Neural cell (in vitro differentiated cells): ENCODE results near the gene PTPRD. TPM values are rescaled to one million over a fixed set of nuclear protein-coding genes. Genes with fewer than 3 reads are reported as not detected.

Experiments used
- H2AFZ ChIP-seq: fragments of 200-600, 300-800 bp; sonication (generic), shearing (Covaris generic); 2 replicates; pipeline ENCODE4 v1.6.0; 2014; ENCODE audit warnings: low read depth, mild to moderate bottlenecking, antibody characterized with exemption, low read length, moderate library complexity
- H3F3A ChIP-seq: fragments of 200-600 bp; shearing (Covaris generic); 2 replicates; pipeline ENCODE4 v1.6.1; 2016; ENCODE audit warnings: mild to moderate bottlenecking, moderate library complexity, mixed read lengths, antibody characterized with exemption, low read length; ENCODE audit not compliant: insufficient read depth, poor library complexity, severe bottlenecking
- H3K27ac ChIP-seq: fragments of 200-600, 300-800 bp; sonication (generic), shearing (Covaris generic); 2 replicates; pipeline ENCODE4 v1.5.1; 2014; ENCODE audit warnings: mild to moderate bottlenecking, low read length, moderate library complexity
- H3K27me3 ChIP-seq: fragments of 300-800, 200-600 bp; sonication (generic), shearing (Covaris generic); 2 replicates; pipeline ENCODE4 v1.6.0; 2014; ENCODE audit warnings: mild to moderate bottlenecking, low read depth, low read length, moderate library complexity; ENCODE audit not compliant: insufficient read depth
- H3K36me3 ChIP-seq: fragments of 300-800, 200-600 bp; sonication (generic), shearing (Covaris generic); 2 replicates; pipeline ENCODE4 v1.5.1; 2014; ENCODE audit warnings: mild to moderate bottlenecking, antibody characterized with exemption, low read length, moderate library complexity; ENCODE audit not compliant: insufficient read depth
- H3K4me2 ChIP-seq: fragments of 300-800, 200-600 bp; sonication (generic), shearing (Covaris generic); 2 replicates; pipeline ENCODE4 v1.6.0; 2014; ENCODE audit warnings: mild to moderate bottlenecking, low read length
- H3K4me3 ChIP-seq: fragments of 300-800, 200-600 bp; sonication (generic), shearing (Covaris generic); 2 replicates; pipeline ENCODE4 v1.5.1; 2014; ENCODE audit warnings: mild to moderate bottlenecking, low read length, moderate library complexity
- H3K79me2 ChIP-seq: fragments of 200-600 bp; shearing (Covaris generic); replicated peaks from 2 replicates; pipeline ENCODE4 v1.6.0; 2014; ENCODE audit warnings: mild to moderate bottlenecking, low read length, moderate library complexity; ENCODE audit not compliant: insufficient read depth
- H3K9ac ChIP-seq: fragments of 300-800, 200-600 bp; sonication (generic), shearing (Covaris generic); 2 replicates; pipeline ENCODE4 v1.6.1; 2016; ENCODE audit warnings: mild to moderate bottlenecking, low read length, mixed read lengths
- H3K9me2 ChIP-seq: fragments of 200-600 bp; shearing (Covaris generic); 2 replicates; pipeline ENCODE4 v1.6.1; 2016; ENCODE audit warnings: mild to moderate bottlenecking, low read length, mixed read lengths; ENCODE audit not compliant: insufficient read depth
- H3K9me3 ChIP-seq: fragments of 200-600, 300-800 bp; sonication (generic), shearing (Covaris generic); 2 replicates; pipeline ENCODE4 v1.6.1; 2016; ENCODE audit warnings: mild to moderate bottlenecking, mixed run types, low read length, moderate library complexity, mixed read lengths
- H4K20me1 ChIP-seq: fragments of 200-600 bp; shearing (Covaris generic); 2 replicates; pipeline ENCODE4 v1.6.1; 2016; ENCODE audit warnings: mild to moderate bottlenecking, mixed run types; ENCODE audit not compliant: insufficient read depth
- EP300 ChIP-seq: fragments of 450-650 bp; conservative IDR thresholded peaks from 2 replicates; pipeline ENCODE4 v1.6.1; 2014; ENCODE audit warnings: antibody characterized with exemption, mild to moderate bottlenecking, moderate library complexity; ENCODE audit not compliant: poor library complexity, severe bottlenecking
- EZH2 ChIP-seq: fragments of 200-600, 300-800 bp; shearing (Covaris generic), sonication (generic); IDR thresholded peaks from 2 replicates; pipeline ENCODE4 v1.6.1; 2014; ENCODE audit warnings: antibody characterized with exemption, low read length, borderline replicate concordance, mild to moderate bottlenecking; ENCODE audit not compliant: insufficient read depth, poor library complexity, severe bottlenecking
- MXI1 ChIP-seq: fragments of 450-650 bp; conservative IDR thresholded peaks from 2 replicates; pipeline ENCODE4 v1.6.1; 2014; ENCODE audit warnings: antibody characterized with exemption, mild to moderate bottlenecking; ENCODE audit not compliant: poor library complexity, severe bottlenecking
- POLR2AphosphoS5 ChIP-seq: IDR thresholded peaks from 2 replicates; pipeline ENCODE4 v1.6.1; 2012
- RAD21 ChIP-seq: fragments of 450-650 bp; conservative IDR thresholded peaks from 2 replicates; pipeline ENCODE4 v1.6.1; 2014; ENCODE audit warnings: antibody characterized with exemption, mild to moderate bottlenecking, moderate library complexity
- SMC3 ChIP-seq: fragments of 450-650 bp; conservative IDR thresholded peaks from 2 replicates; pipeline ENCODE4 v1.6.1; 2014; ENCODE audit warnings: antibody characterized with exemption, mild to moderate bottlenecking, moderate library complexity; ENCODE audit not compliant: poor library complexity
- TAF1 ChIP-seq: IDR thresholded peaks from 2 replicates; pipeline ENCODE4 v1.6.1; 2012; ENCODE audit warnings: low read depth
- polyA plus RNA-seq: library from polyadenylated mRNA; depleted of rRNA; stranded (reverse); fragments of >200 nt; gene quantifications from 2 replicates; pipeline ENCODE4 v1.2.3, GENCODE V29; 2014
- TF ChIP-seq, protein P1 (sequence below): fragments of 450-650 bp; IDR thresholded peaks from 2 replicates; pipeline ENCODE4 v1.5.1; 2014; ENCODE audit warnings: antibody characterized with exemption, mild to moderate bottlenecking, moderate library complexity; ENCODE audit not compliant: poor library complexity, severe bottlenecking
- TF ChIP-seq, protein P2 (sequence below): IDR thresholded peaks from 2 replicates; pipeline ENCODE4 v1.6.1; 2012; ENCODE audit warnings: borderline replicate concordance

PTPRD gene
- polyA plus RNA-seq, 1 donor from 2014 or later, result 143 TPM

DNA sequence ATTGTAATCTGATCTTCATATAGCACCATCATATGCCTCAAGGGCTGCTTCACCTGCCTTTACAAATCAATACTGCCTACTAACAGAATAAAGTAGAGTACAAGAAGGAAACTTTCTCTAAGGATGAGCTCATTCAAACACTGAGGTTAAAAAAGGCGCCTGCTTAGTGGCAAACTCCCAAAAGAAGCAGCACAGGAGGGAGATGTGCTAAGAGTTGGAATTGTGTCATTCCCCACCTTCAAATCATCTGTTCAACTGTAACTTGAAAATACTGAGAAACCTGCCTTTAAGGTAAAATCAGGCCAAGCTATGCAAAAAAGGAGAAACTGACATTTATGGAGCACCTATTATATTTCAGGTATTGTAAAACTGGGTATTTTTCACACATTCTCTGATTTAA lies 560.6 kb downstream of the PTPRD start:
- Histone ChIP-seq H4K20me1 (no peaks in the 10 kb centered on the region), H3K9ac (no peak overlapping the region), H3K27ac (no peak overlapping the region), H2AFZ (no peak overlapping the region), H3F3A (no peaks in the 10 kb centered on the region), H3K4me2 (no peak overlapping the region), H3K79me2 (no peaks in the 10 kb centered on the region), H3K27me3 (no peaks in the 10 kb centered on the region), H3K4me3 (no peak overlapping the region), H3K9me2 (no peaks in the 10 kb centered on the region), H3K36me3 (no peaks in the 10 kb centered on the region), H3K9me3 (no peaks in the 10 kb centered on the region)
- TF ChIP-seq RAD21 (no peak), SMC3 (no peak)
- TF ChIP-seq, protein P1, sequence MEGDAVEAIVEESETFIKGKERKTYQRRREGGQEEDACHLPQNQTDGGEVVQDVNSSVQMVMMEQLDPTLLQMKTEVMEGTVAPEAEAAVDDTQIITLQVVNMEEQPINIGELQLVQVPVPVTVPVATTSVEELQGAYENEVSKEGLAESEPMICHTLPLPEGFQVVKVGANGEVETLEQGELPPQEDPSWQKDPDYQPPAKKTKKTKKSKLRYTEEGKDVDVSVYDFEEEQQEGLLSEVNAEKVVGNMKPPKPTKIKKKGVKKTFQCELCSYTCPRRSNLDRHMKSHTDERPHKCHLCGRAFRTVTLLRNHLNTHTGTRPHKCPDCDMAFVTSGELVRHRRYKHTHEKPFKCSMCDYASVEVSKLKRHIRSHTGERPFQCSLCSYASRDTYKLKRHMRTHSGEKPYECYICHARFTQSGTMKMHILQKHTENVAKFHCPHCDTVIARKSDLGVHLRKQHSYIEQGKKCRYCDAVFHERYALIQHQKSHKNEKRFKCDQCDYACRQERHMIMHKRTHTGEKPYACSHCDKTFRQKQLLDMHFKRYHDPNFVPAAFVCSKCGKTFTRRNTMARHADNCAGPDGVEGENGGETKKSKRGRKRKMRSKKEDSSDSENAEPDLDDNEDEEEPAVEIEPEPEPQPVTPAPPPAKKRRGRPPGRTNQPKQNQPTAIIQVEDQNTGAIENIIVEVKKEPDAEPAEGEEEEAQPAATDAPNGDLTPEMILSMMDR, result no peak
- TF ChIP-seq, protein P2, sequence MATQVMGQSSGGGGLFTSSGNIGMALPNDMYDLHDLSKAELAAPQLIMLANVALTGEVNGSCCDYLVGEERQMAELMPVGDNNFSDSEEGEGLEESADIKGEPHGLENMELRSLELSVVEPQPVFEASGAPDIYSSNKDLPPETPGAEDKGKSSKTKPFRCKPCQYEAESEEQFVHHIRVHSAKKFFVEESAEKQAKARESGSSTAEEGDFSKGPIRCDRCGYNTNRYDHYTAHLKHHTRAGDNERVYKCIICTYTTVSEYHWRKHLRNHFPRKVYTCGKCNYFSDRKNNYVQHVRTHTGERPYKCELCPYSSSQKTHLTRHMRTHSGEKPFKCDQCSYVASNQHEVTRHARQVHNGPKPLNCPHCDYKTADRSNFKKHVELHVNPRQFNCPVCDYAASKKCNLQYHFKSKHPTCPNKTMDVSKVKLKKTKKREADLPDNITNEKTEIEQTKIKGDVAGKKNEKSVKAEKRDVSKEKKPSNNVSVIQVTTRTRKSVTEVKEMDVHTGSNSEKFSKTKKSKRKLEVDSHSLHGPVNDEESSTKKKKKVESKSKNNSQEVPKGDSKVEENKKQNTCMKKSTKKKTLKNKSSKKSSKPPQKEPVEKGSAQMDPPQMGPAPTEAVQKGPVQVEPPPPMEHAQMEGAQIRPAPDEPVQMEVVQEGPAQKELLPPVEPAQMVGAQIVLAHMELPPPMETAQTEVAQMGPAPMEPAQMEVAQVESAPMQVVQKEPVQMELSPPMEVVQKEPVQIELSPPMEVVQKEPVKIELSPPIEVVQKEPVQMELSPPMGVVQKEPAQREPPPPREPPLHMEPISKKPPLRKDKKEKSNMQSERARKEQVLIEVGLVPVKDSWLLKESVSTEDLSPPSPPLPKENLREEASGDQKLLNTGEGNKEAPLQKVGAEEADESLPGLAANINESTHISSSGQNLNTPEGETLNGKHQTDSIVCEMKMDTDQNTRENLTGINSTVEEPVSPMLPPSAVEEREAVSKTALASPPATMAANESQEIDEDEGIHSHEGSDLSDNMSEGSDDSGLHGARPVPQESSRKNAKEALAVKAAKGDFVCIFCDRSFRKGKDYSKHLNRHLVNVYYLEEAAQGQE, result no peak

DNA sequence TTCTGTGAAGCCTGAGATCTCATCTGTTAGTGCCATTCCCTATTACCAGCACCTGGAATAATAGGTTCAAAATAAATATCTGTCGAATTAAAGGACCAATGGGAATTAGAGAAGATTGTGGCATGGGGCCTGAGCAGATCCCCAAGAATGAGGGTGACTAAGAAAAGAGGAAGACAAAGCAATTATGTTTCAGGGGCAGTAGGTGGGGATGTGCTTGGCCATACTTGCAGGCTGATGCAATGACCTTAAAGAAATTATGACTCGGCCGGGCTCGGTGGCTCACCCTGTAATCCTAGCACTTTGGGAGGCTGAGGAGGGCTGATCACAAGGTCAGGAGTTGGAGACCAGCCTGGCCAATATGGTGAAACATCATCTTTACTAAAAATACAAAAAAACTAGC lies 562.8 kb downstream of the PTPRD start:
- H3K9me2 ChIP-seq, result no peaks in the 10 kb centered on the region
- no peaks in the 10 kb centered on the region for H3K36me3 ChIP-seq
- no peaks in the 10 kb centered on the region for H3K9me3 ChIP-seq
- H4K20me1 ChIP-seq, result no peaks in the 10 kb centered on the region
- H3K27me3 ChIP-seq, result no peaks in the 10 kb centered on the region
- no peak overlapping the region for H2AFZ ChIP-seq
- no peak overlapping the region for H3K9ac ChIP-seq
- H3K27ac ChIP-seq, result no peak overlapping the region
- H3K4me2 ChIP-seq, result no peak overlapping the region
- H3K79me2 ChIP-seq, result no peaks in the 10 kb centered on the region
- H3F3A ChIP-seq, result no peaks in the 10 kb centered on the region
- no peak overlapping the region for H3K4me3 ChIP-seq
- TF ChIP-seq POLR2AphosphoS5, result no peak
- TF ChIP-seq, protein P1, result no peak
- no peak for TF ChIP-seq TAF1
- no peak for TF ChIP-seq EP300
- TF ChIP-seq, protein P2, result no peak
- TF ChIP-seq RAD21, result no peak
- no peak for TF ChIP-seq MXI1
- TF ChIP-seq SMC3, result no peak
- no peak for TF ChIP-seq EZH2
